ENCODE data around the gene SKI. TPM values are rescaled to one million over a fixed set of nuclear protein-coding genes. Genes with fewer than 3 reads are reported as not detected.

Gene SKI
- total RNA-seq, 2 experiments from 2014 or later, result 4.7 to 11.7 TPM

DNA sequence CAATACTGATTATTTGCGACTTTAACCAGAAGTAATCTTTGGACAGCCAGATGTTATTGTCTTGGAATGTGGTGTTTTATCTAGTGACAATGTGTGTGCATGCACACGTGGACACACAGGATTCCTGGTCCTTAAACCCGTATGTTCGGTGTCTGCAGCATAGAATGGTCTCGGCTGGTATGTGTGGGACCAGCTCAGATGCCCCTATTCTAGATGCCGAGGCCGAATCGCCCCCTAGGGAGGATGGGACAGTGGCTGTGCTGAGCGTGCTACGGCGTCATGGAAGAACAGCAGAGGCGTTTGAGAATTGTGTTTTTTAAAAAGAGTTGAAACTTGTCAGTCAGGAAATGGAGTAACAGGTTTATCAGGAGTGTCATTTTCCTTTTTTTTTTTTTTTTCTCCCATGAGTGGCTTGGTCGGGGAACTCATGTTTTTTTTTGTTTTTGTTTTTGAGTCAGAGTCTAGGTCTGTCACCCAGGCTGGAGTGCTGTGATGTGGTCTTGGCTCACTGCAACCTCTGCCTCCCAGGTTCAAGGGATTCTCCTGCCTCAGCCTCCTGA lies 30.1 kb downstream of the SKI start:
- Histone ChIP-seq H3K4me2 (ENCODE audit: low read length) (peak overlapping the region; percentile 59), H3K9me3 (ENCODE audit: low read length) (peaks cover 23% of the 10 kb centered on the region), H3K9me2 (ENCODE audit: insufficient read depth, low read length) (no peaks in the 10 kb centered on the region), H3K36me3 (ENCODE audit: insufficient read depth, low read length) (peaks cover 7% of the 10 kb centered on the region), H3K27ac (ENCODE audit: low read depth, low read length, poor library complexity, severe bottlenecking) (peak overlapping the region; percentile 51), H3K4me3 (ENCODE audit: low read depth, low read length, poor library complexity, severe bottlenecking) (no peak overlapping the region), H2AFZ (ENCODE audit: low read length) (no peak overlapping the region), H4K20me1 (ENCODE audit: insufficient read depth, low read length) (0 out of 2 replicates have a peak, but pooled peaks cover 6% of the 10 kb centered on the region), H3K79me2 (ENCODE audit: insufficient read depth, low read depth, low read length) (no peaks in the 10 kb centered on the region), H3K4me1 (ENCODE audit: insufficient read depth, low read length, poor library complexity, severe bottlenecking) (peaks cover 52% of the 10 kb centered on the region)
- no TSS peak for BruUV-seq (replicated peaks)
- TF ChIP-seq EZH2phosphoT487 (IDR thresholded peaks at IDR 0.05; ENCODE audit: borderline replicate concordance, low read depth, low read length), result no peak
- TF ChIP-seq, protein P1, sequence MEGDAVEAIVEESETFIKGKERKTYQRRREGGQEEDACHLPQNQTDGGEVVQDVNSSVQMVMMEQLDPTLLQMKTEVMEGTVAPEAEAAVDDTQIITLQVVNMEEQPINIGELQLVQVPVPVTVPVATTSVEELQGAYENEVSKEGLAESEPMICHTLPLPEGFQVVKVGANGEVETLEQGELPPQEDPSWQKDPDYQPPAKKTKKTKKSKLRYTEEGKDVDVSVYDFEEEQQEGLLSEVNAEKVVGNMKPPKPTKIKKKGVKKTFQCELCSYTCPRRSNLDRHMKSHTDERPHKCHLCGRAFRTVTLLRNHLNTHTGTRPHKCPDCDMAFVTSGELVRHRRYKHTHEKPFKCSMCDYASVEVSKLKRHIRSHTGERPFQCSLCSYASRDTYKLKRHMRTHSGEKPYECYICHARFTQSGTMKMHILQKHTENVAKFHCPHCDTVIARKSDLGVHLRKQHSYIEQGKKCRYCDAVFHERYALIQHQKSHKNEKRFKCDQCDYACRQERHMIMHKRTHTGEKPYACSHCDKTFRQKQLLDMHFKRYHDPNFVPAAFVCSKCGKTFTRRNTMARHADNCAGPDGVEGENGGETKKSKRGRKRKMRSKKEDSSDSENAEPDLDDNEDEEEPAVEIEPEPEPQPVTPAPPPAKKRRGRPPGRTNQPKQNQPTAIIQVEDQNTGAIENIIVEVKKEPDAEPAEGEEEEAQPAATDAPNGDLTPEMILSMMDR (conservative IDR thresholded peaks at IDR 0.05; ENCODE audit: low read length), result no peak
- DNase-seq (ENCODE audit: low spot score), result no peak
- intact Hi-C loops (cut with micrococcal nuclease; ENCODE audit: unreplicated experiment), result loop anchor here (2.0 kb wide), 2 partner anchors 43 to 53 kb away; no protein-coding TSS in a partner anchor
- CTCF ChIA-PET (ENCODE audit: unreplicated experiment), result no interaction called here
- POLR2A ChIA-PET, result interaction anchor here (0.7 kb wide), 1 partner anchor 42 kb away, joined by 4 read pairs; no protein-coding TSS in a partner anchor

DNA sequence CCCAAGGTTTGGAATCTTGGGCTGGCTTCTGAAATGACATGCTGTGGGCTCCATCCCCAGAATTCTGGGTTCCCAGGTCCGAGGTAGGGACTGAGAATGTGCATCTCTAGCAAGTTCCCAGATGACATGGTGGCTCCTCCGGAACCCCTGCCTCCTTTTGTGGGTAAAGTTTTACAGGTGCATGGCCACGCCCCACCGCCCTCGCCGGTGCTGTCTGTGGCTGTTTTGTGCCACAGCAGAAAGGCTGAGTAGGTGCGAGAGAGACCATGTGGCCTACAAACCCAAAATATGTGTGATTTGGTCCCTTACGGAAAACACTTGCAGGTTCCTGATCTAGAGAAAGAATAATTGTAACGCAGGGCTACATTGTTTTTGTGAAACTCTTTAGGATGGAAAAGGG lies 30.9 kb downstream of the SKI start:
- intact Hi-C loops (cut with micrococcal nuclease; ENCODE audit: unreplicated experiment), result loop anchor here (2.0 kb wide), 2 partner anchors 42 to 54 kb away; no protein-coding TSS in a partner anchor
- Histone ChIP-seq H3K4me3 (ENCODE audit: low read depth, low read length, poor library complexity, severe bottlenecking) (peak overlapping the region; percentile 20), H3K4me1 (ENCODE audit: insufficient read depth, low read length, poor library complexity, severe bottlenecking) (peaks cover 52% of the 10 kb centered on the region), H4K20me1 (ENCODE audit: insufficient read depth, low read length) (0 out of 2 replicates have a peak, but pooled peaks cover 6% of the 10 kb centered on the region), H3K9me3 (ENCODE audit: low read length) (peaks cover 23% of the 10 kb centered on the region), H2AFZ (ENCODE audit: low read length) (peak overlapping the region; percentile 20; the same call in 1 of the 2 replicates), H3K27ac (ENCODE audit: low read depth, low read length, poor library complexity, severe bottlenecking) (peak overlapping the region; percentile 51), H3K4me2 (ENCODE audit: low read length) (peak overlapping the region; percentile 59), H3K9me2 (ENCODE audit: insufficient read depth, low read length) (no peaks in the 10 kb centered on the region), H3K79me2 (ENCODE audit: insufficient read depth, low read depth, low read length) (no peaks in the 10 kb centered on the region), H3K36me3 (ENCODE audit: insufficient read depth, low read length) (peaks cover 7% of the 10 kb centered on the region)
- POLR2A ChIA-PET, result interaction anchor here (0.7 kb wide), 1 partner anchor 41 kb away, joined by 4 read pairs; no protein-coding TSS in a partner anchor
- peak; percentile 73 for DNase-seq (ENCODE audit: low spot score)
- BruUV-seq (replicated peaks), result no TSS peak
- TF ChIP-seq, protein P1 (conservative IDR thresholded peaks at IDR 0.05; ENCODE audit: low read length), result no peak
- no peak for TF ChIP-seq EZH2phosphoT487 (IDR thresholded peaks at IDR 0.05; ENCODE audit: borderline replicate concordance, low read depth, low read length)
- CTCF ChIA-PET (ENCODE audit: unreplicated experiment), result no interaction called here

Measured in OCI-LY7 (cell line).